Measurements from ENCODE around the gene TRIO. TPM values are rescaled to one million over a fixed set of nuclear protein-coding genes. Genes with fewer than 3 reads are reported as not detected.

The TRIO gene
- total RNA-seq, 2 donors from 2014 or later = 181 to 202 TPM

GRCh38 chr5:14211818-14212803, 69.0 kb downstream of the TRIO start:
- intact Hi-C loops (cut with DNase I) = no loop called here
- DNase-seq (ENCODE audit: low spot score) = no peak

DNA sequence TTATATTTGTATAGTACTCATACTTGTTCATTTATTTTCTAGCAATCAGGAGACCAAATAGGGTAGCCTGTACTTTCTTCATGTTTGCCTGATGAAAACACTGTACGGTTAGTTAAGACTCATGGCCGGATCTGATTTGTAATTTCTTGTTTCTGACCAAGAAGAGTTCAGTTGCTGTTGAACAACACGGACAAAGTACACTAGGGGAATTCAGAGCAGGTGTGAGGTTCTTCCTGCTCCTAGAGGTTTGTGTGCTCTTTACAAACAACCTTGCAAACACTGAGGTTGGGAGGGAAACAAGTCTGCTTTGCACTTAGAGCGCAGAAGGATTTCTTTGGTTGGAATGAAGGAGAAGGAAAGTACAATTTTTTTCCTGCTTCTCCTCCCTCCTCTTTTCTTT, 69.7 kb downstream of the TRIO start:
- DNase-seq (ENCODE audit: low spot score) = no peak
- intact Hi-C loops (cut with DNase I) = no loop called here

DNA sequence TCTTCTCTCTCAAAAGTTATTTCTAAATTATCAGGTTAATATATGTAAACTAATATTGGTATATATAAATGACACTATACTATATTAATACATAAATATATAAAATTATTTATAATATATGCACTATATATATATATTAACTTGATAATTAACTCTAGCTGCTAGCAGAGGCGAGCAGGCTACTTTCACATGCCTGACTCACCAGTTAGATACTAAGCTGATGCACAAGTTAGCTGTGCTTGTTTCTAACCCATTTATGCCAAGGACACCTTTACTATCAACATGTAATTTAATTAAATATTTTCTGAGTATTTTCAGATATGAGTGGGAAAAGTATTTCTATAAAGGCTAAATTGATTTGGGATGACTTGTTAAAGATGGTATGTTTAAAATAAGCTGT, 70.1 kb downstream of the TRIO start:
- no peak for DNase-seq (ENCODE audit: low spot score)
- intact Hi-C loops (cut with DNase I) = no loop called here

GRCh38 chr5:14213813-14214585, 70.9 kb downstream of the TRIO start:
- DNase-seq (ENCODE audit: low spot score) = no peak
- intact Hi-C loops (cut with DNase I) = no loop called here

GRCh38 chr5:14215901-14216300, 72.8 kb downstream of the TRIO start:
- intact Hi-C loops (cut with DNase I) = no loop called here
- no peak for DNase-seq (ENCODE audit: low spot score)

- intact Hi-C loops (cut with DNase I) = no loop called here
Observed at GRCh38 chr5:14216372-14216771, 73.2 kb downstream of the TRIO start.

GRCh38 chr5:14216902-14217301, 73.8 kb downstream of the TRIO start:
- no peak for DNase-seq (ENCODE audit: low spot score)
- intact Hi-C loops (cut with DNase I) = no loop called here

More at GRCh38 chr5:14216372-14216771, 73.2 kb downstream of the TRIO start:
- no peak for DNase-seq (ENCODE audit: low spot score)

DNA sequence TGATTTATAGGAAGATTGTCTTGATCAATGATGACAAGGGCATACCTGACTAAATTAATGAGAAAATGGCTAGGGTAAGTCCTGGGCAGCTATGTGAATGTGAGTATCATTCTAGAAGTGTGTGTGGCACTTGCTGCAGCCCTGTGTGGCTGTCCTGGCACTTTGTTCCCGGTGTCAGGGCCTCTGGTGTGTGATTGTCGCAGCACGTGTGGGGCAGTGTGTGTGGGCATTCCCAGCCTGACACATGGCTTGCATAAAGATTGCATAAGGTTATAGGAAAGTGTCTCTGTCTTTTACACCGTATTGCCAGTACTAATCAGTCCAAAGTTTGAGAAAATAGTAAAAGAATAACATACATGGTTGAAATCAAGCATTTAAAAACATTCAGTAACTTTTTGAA, 74.4 kb downstream of the TRIO start:
- intact Hi-C loops (cut with DNase I) = no loop called here
- DNase-seq (ENCODE audit: low spot score) = no peak

DNA sequence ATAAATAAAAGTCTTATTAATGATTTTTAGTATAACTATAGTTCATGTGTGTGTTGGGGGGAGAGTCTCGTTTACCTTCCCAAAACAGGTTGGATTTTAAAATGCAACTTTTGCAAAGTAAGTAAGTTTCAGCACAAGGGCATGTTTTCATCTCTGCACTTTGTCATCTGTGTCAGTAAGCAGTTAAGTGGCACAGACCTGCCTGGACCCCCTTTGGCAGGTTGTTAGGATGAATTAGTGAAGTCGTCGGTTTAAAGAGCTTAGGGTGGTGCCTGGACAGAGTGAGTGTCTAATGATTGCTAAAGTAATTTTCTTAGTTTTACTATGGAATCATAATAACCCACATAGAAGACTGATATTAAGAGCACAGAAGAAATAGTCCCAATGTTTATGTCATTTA, 74.9 kb downstream of the TRIO start:
- intact Hi-C loops (cut with DNase I) = no loop called here
- no peak for DNase-seq (ENCODE audit: low spot score)

- DNase-seq (ENCODE audit: low spot score) = no peak
- intact Hi-C loops (cut with DNase I) = no loop called here
Observed at GRCh38 chr5:14218480-14218879, 75.3 kb downstream of the TRIO start.

- intact Hi-C loops (cut with DNase I) = no loop called here
- DNase-seq (ENCODE audit: low spot score) = no peak
Observed at GRCh38 chr5:14218897-14219573, 75.9 kb downstream of the TRIO start.

DNA sequence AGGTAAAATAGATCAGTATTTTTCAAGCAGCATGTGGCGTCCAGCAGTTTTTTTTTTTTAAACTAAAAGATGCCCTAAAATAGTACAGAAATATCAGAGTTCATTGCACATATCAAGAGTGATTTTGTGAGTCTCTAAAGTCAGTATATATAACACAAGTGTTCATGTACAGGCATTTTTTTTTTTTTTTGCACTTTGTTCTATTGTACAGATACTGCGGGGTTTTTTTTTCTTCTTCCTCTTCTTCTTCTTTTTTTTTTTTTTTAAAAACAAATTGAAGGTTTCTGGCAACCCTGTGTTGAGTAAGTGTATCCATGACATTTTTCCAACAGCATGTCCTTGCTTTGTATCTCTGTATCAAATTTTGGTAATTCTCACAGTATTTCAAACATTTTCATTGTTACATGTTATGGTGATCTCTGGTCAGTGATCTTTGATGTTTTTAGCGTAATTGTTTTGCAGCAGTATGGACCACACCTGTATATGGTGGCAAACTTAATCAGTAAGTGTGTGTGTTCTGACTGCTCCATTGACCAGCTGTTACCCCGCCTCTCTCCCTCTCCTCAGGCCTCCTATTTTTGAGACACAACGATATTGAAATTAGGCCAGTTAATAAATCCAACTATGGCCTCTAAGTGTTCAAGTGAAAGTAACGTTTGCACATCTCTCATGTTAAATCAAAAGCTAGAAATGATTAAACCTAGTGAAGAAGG, 76.8 kb downstream of the TRIO start:
- intact Hi-C loops (cut with DNase I) = no loop called here

GRCh38 chr5:14220642-14221041, 77.5 kb downstream of the TRIO start:
- intact Hi-C loops (cut with DNase I) = no loop called here
- DNase-seq (ENCODE audit: low spot score) = no peak

More for the DNA sequence above, 76.8 kb downstream of the TRIO start:
- no peak for DNase-seq (ENCODE audit: low spot score)

GRCh38 chr5:14221732-14222131, 78.6 kb downstream of the TRIO start:
- intact Hi-C loops (cut with DNase I) = no loop called here
- no peak for DNase-seq (ENCODE audit: low spot score)

- intact Hi-C loops (cut with DNase I) = no loop called here
- no peak for DNase-seq (ENCODE audit: low spot score)
Observed at GRCh38 chr5:14222206-14222605, 79.1 kb downstream of the TRIO start.

GRCh38 chr5:14223372-14223771, 80.2 kb downstream of the TRIO start:
- DNase-seq (ENCODE audit: low spot score) = no peak
- intact Hi-C loops (cut with DNase I) = no loop called here

DNA sequence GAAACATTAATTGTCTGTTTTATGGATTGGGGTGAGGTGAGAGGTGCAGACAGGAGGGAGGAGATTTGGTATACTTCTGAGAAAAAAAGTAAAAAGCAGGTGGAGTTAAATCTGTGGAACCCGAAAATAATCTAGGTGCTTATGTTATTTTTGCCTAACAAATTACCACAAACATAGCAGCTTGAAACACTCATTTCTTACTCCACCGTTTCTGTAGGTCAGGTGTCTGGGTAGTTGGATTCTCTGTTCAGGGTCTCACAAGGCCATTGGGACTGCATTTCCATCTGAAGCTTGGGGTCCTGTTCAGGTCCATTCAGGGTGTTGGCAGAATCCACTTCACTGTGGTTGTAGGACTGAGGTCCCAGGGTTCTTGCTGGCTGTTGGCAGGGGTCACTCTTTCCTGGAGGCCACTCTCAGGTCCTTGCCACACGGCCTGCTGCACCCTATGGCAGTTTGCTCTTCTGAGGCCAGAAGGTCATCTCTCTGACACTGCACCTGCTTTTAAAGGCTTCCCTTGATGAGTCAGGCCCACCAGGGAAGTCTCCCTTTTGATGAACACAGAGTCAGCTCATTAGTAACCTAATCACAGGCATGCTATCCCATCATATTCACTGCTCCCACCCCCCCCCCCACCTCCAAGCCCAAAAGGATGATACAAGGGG, 82.2 kb downstream of the TRIO start:
- no peak for DNase-seq (ENCODE audit: low spot score)
- intact Hi-C loops (cut with DNase I) = no loop called here

DNA sequence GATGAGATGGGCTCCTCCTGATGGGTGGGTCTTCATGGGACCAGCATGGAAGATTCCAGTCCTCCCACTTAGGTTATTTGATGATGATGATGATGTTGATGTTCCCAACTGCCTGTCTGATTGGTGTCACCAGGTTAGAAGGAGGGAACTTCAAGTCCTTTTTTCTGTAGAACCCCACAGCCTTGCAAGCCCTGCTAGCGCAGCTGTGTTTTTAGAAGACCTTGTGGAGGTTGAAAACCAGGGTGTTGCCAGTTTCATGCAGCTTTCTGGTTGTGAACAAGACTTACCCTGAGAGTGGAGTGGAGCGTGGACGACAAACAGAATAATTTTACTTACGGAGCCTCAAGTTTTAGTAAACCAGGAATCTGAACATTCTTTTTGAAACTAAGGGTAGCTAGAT, 83.0 kb downstream of the TRIO start:
- no peak for DNase-seq (ENCODE audit: low spot score)
- intact Hi-C loops (cut with DNase I) = no loop called here

DNA sequence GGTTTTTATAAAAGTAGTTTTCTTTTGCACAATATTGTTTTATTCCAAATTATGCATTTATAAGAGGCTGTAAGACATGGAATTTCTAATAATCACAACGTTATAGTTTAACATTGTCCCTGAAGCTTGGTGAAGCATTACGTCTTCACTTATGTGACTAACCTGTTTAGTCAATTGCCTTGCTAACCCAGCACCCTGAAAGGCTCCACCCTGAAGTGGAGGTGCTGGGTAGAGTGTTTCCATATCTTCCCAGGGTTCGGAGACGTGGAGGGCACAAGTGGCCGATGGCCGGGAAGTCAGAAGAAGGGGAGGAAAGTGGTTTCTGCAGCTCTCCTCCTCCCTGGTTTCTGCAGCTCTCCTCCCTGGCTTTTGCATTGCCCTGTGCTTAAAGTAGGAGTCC, 83.4 kb downstream of the TRIO start:
- intact Hi-C loops (cut with DNase I) = no loop called here
- DNase-seq (ENCODE audit: low spot score) = no peak

Data from posterior vena cava (tissue), 2 donors.